PFSK-1 (cell line): ENCODE measurements around the gene HSD17B11.

Source experiments
- POLR2AphosphoS5 ChIP-seq: IDR thresholded peaks from 2 replicates; pipeline ENCODE4 v1.6.1; 2012; ENCODE audit warnings: low read depth, mild to moderate bottlenecking, control low read depth, low read length, moderate library complexity
- REST ChIP-seq, 2 experiments: IDR thresholded peaks; 2 replicates each; pipeline versions ENCODE4 v1.6.1 to v1.8.0; 2011 to 2012; ENCODE audit warnings: low read depth in 2 of 2, low read length in 2 of 2, control low read depth in 1 of 2, inconsistent platforms in 1 of 2, mild to moderate bottlenecking in 1 of 2, moderate library complexity in 1 of 2; ENCODE audit not compliant: insufficient read depth in 1 of 2
- SIN3A ChIP-seq: IDR thresholded peaks from 2 replicates; pipeline ENCODE4 v1.6.1; 2012; ENCODE audit warnings: mild to moderate bottlenecking, low read length, moderate library complexity, borderline replicate concordance; ENCODE audit not compliant: insufficient read depth
- TAF1 ChIP-seq: IDR thresholded peaks from 2 replicates; pipeline ENCODE4 v1.6.1; 2012; ENCODE audit warnings: low read length, control low read depth, borderline replicate concordance; ENCODE audit not compliant: insufficient read depth

- TF ChIP-seq SIN3A = no peak
- TF ChIP-seq REST (IDR thresholded peaks at IDR 0.05; ENCODE audit: insufficient read depth in 1 of 2, low read depth in 2 of 2, low read length in 2 of 2) = no peak
- no peak for TF ChIP-seq TAF1
- TF ChIP-seq POLR2AphosphoS5 = no peak
Measured at GRCh38 chr4:87390551-87390890, 467 bp downstream of the HSD17B11 start.
